K562 (cell line): Measurements from ENCODE around the gene MYO7A. TPM values are rescaled to one million over a fixed set of nuclear protein-coding genes. Genes with fewer than 3 reads are reported as not detected.

Experiments
- EWSR1 ChIP-seq: fragments of 450-650 bp; IDR thresholded peaks from 2 replicates; pipeline ENCODE4 v1.6.1; 2018; ENCODE audit warnings: borderline replicate concordance, mild to moderate bottlenecking, low read depth, moderate library complexity; ENCODE audit not compliant: partially characterized antibody
- NR2C2 ChIP-seq, 2 experiments: fragments of 200-800 bp in 1 of 2; sonication (Bioruptor generic) in 1 of 2; sonication (generic) in 1 of 2; formaldehyde crosslinking in 1 of 2; IDR thresholded peaks; 2 replicates each; pipeline versions ENCODE4 v1.6.1 to v1.8.0; 2016 to 2022; ENCODE audit warnings: mild to moderate bottlenecking in 1 of 2, missing compliant biosample characterization in 1 of 2, missing genetic modification characterization in 1 of 2, missing genetic modification reagents in 1 of 2
- ZBTB2 ChIP-seq: fragments of 450-650 bp; IDR thresholded peaks from 2 replicates; pipeline ENCODE4 v1.6.1; 2016; ENCODE audit warnings: antibody characterized with exemption
- ZNF318 ChIP-seq, 2 experiments: fragments of 450-650 bp; IDR thresholded peaks; 2 replicates each; pipeline ENCODE4 v1.6.1; 2016; ENCODE audit warnings: mild to moderate bottlenecking in 2 of 2, borderline replicate concordance in 1 of 2, low read depth in 1 of 2, moderate library complexity in 1 of 2
- ZNF75A ChIP-seq: fragments of 450-650 bp; formaldehyde crosslinking; IDR thresholded peaks from 2 replicates; pipeline ENCODE4 v1.4.0; 2020; ENCODE audit warnings: mild to moderate bottlenecking
- polyA plus RNA-seq, 8 experiments: library from polyadenylated mRNA; depleted of rRNA in 4 of 8; stranded (reverse) in 5 of 8; unstranded in 3 of 8; fragments of >200 nt; fragmentation: Nextera tagmentation in 2 of 8; fragmentation: Illumina TruSeq in 1 of 8; extraction: Ambion mirVana in 2 of 8; extraction: Trizol in 1 of 8; gene quantifications; 2 replicates each; pipeline versions ENCODE4 v1.2.1 to v1.2.3, GENCODE V29; 2011 to 2014; ENCODE audit warnings: inconsistent platforms in 1 of 8, missing spikeins in 1 of 8
- total RNA-seq, 7 experiments: library from RNA; depleted of rRNA in 6 of 7; stranded (reverse); fragments of >200 nt in 6 of 7; fragmentation: Illumina TruSeq in 2 of 7; extraction: Trizol in 2 of 7; gene quantifications; 2 replicates each; pipeline versions ENCODE4 v1.2.1 to v1.2.3, GENCODE V29; 2011 to 2021; ENCODE audit warnings: low replicate concordance in 1 of 7

MYO7A gene
- total and polyA plus RNA-seq, 9 of the 15 experiments (the other 6 are each of a cell fraction or from before 2014, with no cell fraction given): 0.01 to 0.11 (median 0.07) TPM; not detected in 1

DNA sequence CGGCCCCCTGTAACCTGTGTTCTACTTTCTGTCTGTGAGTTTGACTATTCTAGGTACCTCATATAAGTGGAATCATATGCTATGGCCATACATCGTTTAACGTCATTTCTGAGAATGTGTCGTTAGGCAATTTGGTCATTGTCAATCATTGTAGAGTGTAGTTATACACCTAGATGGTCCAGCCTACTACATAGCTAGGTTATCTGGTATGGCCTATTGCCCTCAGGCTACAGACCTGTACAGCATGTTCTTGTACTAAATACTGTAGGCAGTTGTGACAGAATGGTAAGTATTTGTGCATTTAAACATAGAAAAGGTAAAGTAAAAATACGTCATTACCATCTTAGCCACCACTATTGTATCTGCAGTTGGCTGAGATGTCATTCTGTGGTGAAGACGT, 35.2 kb downstream of the MYO7A start (continued):
- TF ChIP-seq EWSR1 (no peak), ZNF318 (IDR thresholded peaks at IDR 0.05; ENCODE audit: borderline replicate concordance in 1 of 2, low read depth in 1 of 2) (no peak), ZNF75A (CRISPR knock-in tag) (no peak), ZBTB2 (no peak), NR2C2 (CRISPR knock-in tag; IDR thresholded peaks at IDR 0.05) (no peak), NR2C2 (tag; IDR thresholded peaks at IDR 0.05) (no peak)
